Ascending aorta (tissue), 2 donors: ENCODE results near the gene BRMS1. TPM values are rescaled to one million over a fixed set of nuclear protein-coding genes. Genes with fewer than 3 reads are reported as not detected.
"Not testable (repeated sequence)": the region's sequence is repeated elsewhere in the genome, so short reads cannot be mapped to it uniquely, and the experiment has no call there.

ENCODE experiments used
- DNase-seq, 2 donors: peaks; one replicate each; pipeline ENCODE4 v3.0.0-alpha.2; 2019; ENCODE audit warnings: low spot score in 2 of 2
- H3K27ac ChIP-seq, 2 donors: fragments of 200-600 bp; sonication (generic); one replicate each; pipeline ENCODE4 v1.5.1; 2016 to 2017; ENCODE audit warnings: mild to moderate bottlenecking in 1 of 2
- H3K27me3 ChIP-seq: fragments of 200-600 bp; sonication (generic); one replicate; pipeline ENCODE4 v1.5.1; 2017
- H3K36me3 ChIP-seq, 2 donors: fragments of 200-600 bp; sonication (generic); one replicate each; pipeline ENCODE4 v1.5.1; 2016
- H3K4me1 ChIP-seq, 2 donors: fragments of 200-600 bp; sonication (generic); one replicate each; pipeline ENCODE4 v1.5.1; 2016 to 2017; ENCODE audit warnings: mild to moderate bottlenecking in 1 of 2
- H3K4me3 ChIP-seq, 2 donors: fragments of 200-600 bp; sonication (generic); one replicate each; pipeline ENCODE4 v1.5.1; 2016 to 2017; ENCODE audit warnings: mild to moderate bottlenecking in 1 of 2
- H3K9me3 ChIP-seq, 2 donors: fragments of 200-600 bp; sonication (generic); one replicate each; pipeline ENCODE4 v1.5.1; 2016
- CTCF ChIP-seq, 3 experiments: fragments of 200-600 bp in 2 of 3; fragments of 450-650 bp in 1 of 3; sonication (generic) in 2 of 3; IDR thresholded peaks; one replicate each; pipeline ENCODE4 v1.5.1; 2016 to 2019; ENCODE audit warnings: antibody characterized with exemption in 3 of 3, mild to moderate bottlenecking in 1 of 3, moderate library complexity in 1 of 3
- intact Hi-C: fragments of 100-400 bp; cut with DNase I; formaldehyde crosslinking; loops from one replicate; pipeline ENCODE4 v1.15.1; 2023
- total RNA-seq: library from RNA; depleted of rRNA; stranded (reverse); fragments of >200 nt; gene quantifications from one replicate; pipeline ENCODE4 v1.1.0, GENCODE V29; 2016

Gene BRMS1
- total RNA-seq, 1 donor from 2014 or later, result 24.8 TPM

GRCh38 chr11:66373690-66374287 is 28.9 kb upstream of the BRMS1 start:
- DNase-seq, H3K27ac ChIP-seq, H3K4me3 ChIP-seq, H3K9me3 ChIP-seq, H3K36me3 ChIP-seq, intact Hi-C loops, H3K27me3 ChIP-seq: not testable (repeated sequence)
- peaks cover 3 to 12% of the 10 kb centered on the region in 2 donors for H3K4me1 ChIP-seq

- TF ChIP-seq CTCF (IDR thresholded peaks at IDR 0.05), result no peak
- H3K27ac ChIP-seq, result no peak overlapping the region
- H3K36me3 ChIP-seq, result no peaks in the 10 kb centered on the region
- H3K27me3 ChIP-seq, result no peaks in the 10 kb centered on the region
- intact Hi-C loops, result no loop called here
- peaks cover 3 to 12% of the 10 kb centered on the region in 2 donors for H3K4me1 ChIP-seq
- H3K9me3 ChIP-seq, result no peaks in the 10 kb centered on the region
- DNase-seq, result no peak
- H3K4me3 ChIP-seq, result no peak overlapping the region
Observed at GRCh38 chr11:66373265-66373664, 28.4 kb upstream of the BRMS1 start.

- peak within 1 kb of the TSS; percentile 22 to 52 for H3K27ac ChIP-seq
- no peaks in the 10 kb centered on the region for H3K27me3 ChIP-seq
- TF ChIP-seq CTCF (IDR thresholded peaks at IDR 0.05), result no peak
- DNase-seq, result no peak
- H3K9me3 ChIP-seq, result no peaks in the 10 kb centered on the region
- peaks cover 3 to 12% of the 10 kb centered on the region in 2 donors for H3K4me1 ChIP-seq
- peak within 1 kb of the TSS; percentile 72 to 94 for H3K4me3 ChIP-seq
- H3K36me3 ChIP-seq, result no peaks in the 10 kb centered on the region
- intact Hi-C loops, result no loop called here
Observed at GRCh38 chr11:66371627-66372415, 26.9 kb upstream of the BRMS1 start, which contains the start of gene SLC29A2. TSS of gene SLC29A2 (minus strand) at chr11:66371760. CDS start at chr11:66371591, 169 bp downstream.

GRCh38 chr11:66369073-66369894 is 24.4 kb upstream of the BRMS1 start:
- TF ChIP-seq CTCF (IDR thresholded peaks at IDR 0.05), result no peak
- H3K4me1 ChIP-seq, result peaks cover 3 to 12% of the 10 kb centered on the region in 2 donors
- no peaks in the 10 kb centered on the region for H3K27me3 ChIP-seq
- no peak overlapping the region for H3K27ac ChIP-seq
- H3K9me3 ChIP-seq, result no peaks in the 10 kb centered on the region
- DNase-seq, result no peak
- no peaks in the 10 kb centered on the region for H3K36me3 ChIP-seq
- intact Hi-C loops, result no loop called here
- no peak overlapping the region for H3K4me3 ChIP-seq

GRCh38 chr11:66368484-66368883 is 23.6 kb upstream of the BRMS1 start:
- peaks cover 3 to 12% of the 10 kb centered on the region in 2 donors for H3K4me1 ChIP-seq
- intact Hi-C loops, result no loop called here
- no peak for TF ChIP-seq CTCF (IDR thresholded peaks at IDR 0.05)
- no peaks in the 10 kb centered on the region for H3K36me3 ChIP-seq
- H3K27me3 ChIP-seq, result no peaks in the 10 kb centered on the region
- no peak for DNase-seq
- no peak overlapping the region for H3K27ac ChIP-seq
- H3K9me3 ChIP-seq, result no peaks in the 10 kb centered on the region
- no peak overlapping the region for H3K4me3 ChIP-seq
